HFFc6 (cell line): ENCODE results near the gene CCT3. TPM values are rescaled to one million over a fixed set of nuclear protein-coding genes. Genes with fewer than 3 reads are reported as not detected.
A peak's percentile ranks its signal among the peaks of the same experiment; 100 is the strongest.

ENCODE experiments used
- DNase-seq: peaks from one replicate; pipeline ENCODE4 v3.0.0-alpha.2; 2018
- H3K27ac Mint-ChIP-seq: 2 replicates; pipeline ENCODE4 v1.8.0; 2020; ENCODE audit warnings: mild to moderate bottlenecking, mixed read lengths
- H3K27me3 Mint-ChIP-seq: 2 replicates; pipeline ENCODE4 v1.8.0; 2021; ENCODE audit warnings: mild to moderate bottlenecking, moderate library complexity, mixed read lengths; ENCODE audit not compliant: insufficient read depth
- H3K36me3 Mint-ChIP-seq: 2 replicates; pipeline ENCODE4 v1.8.0; 2021; ENCODE audit warnings: low read depth, mixed read lengths
- H3K4me1 Mint-ChIP-seq: 2 replicates; pipeline ENCODE4 v1.8.0; 2020; ENCODE audit warnings: low read depth, mixed read lengths
- H3K4me3 Mint-ChIP-seq: 2 replicates; pipeline ENCODE4 v1.8.0; 2020; ENCODE audit warnings: mild to moderate bottlenecking, moderate library complexity, mixed read lengths
- H3K9me3 Mint-ChIP-seq: 2 replicates; pipeline ENCODE4 v1.8.0; 2020; ENCODE audit warnings: mild to moderate bottlenecking, mixed read lengths
- CTCF ChIP-seq: fragments of 200-600 bp; sonication (generic); IDR thresholded peaks from 2 replicates; pipeline ENCODE4 v1.5.0; 2021; ENCODE audit warnings: antibody characterized with exemption, mild to moderate bottlenecking
- total RNA-seq, 6 experiments: library from RNA; stranded (reverse); fragmentation: NEBNext Ultra II Directional; extraction: Animal tissue kit (Norgen Biotek cat#: 25700); gene quantifications; 2 replicates in 1 of 6; 3 replicates in 5 of 6; pipeline ENCODE4 v1.2.3, GENCODE V29; 2021

CCT3 gene
- total RNA-seq, 6 experiments from 2014 or later, result 306 to 382 (median 317) TPM

- H3K27ac Mint-ChIP-seq, result no peak overlapping the region
- H3K4me3 Mint-ChIP-seq, result no peak overlapping the region
- no peaks in the 10 kb centered on the region for H3K36me3 Mint-ChIP-seq
- peaks cover 9% of the 10 kb centered on the region; the same call in 1 of the 2 replicates for H3K27me3 Mint-ChIP-seq
- TF ChIP-seq CTCF, result peak; percentile 43
- H3K9me3 Mint-ChIP-seq, result no peaks in the 10 kb centered on the region
- DNase-seq, result peak; percentile 15
- H3K4me1 Mint-ChIP-seq, result peaks cover 15% of the 10 kb centered on the region
Measured at GRCh38 chr1:156379420-156380165, 41.5 kb upstream of the CCT3 start.

GRCh38 chr1:156378557-156378956 is 40.5 kb upstream of the CCT3 start:
- Mint-ChIP-seq H3K4me1 (peaks cover 15% of the 10 kb centered on the region), H3K27me3 (peaks cover 10% of the 10 kb centered on the region)

DNA sequence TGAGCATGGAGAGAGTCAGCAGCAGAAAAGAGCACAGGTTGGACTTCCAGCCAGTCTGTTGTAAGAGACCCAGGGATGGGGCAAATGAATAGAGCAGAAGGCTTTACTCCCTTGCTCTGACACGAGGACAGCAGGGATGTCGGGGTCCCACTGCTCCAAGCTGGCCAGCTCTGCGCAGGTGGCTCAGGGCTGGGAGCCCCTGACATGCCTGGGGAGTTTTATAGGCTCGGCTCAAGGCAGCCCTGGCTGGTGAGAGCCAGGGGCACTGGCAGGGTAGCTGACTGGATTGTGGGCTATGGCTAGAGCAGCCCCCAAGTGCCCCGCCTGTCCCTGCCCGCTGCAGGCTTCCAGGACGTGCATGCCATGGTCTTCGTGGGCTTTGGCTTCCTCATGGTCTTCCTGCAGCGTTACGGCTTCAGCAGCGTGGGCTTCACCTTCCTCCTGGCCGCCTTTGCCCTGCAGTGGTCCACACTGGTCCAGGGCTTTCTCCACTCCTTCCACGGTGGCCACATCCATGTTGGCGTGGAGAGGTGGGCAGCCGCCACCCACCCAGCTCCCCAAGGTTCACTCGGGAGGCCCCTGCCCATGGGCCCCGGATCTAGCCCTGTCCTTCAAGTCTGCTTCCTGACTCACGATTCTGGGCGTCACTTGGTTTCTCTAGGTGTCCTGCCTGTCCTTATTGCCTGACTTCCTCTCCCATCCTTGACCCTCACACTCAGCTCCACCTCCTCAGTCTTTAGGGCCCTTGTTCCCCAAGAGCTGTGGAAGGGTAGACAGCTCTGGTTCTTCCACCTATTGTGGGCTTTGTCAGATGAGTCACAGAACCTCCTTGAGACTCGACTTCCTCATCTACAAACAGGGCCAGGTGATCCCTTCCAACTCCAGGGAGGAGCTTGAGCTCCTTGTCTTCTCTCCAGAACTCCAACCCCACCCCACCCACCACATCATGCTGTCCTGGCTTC is 39.1 kb upstream of the CCT3 start:
- no peaks in the 10 kb centered on the region for H3K9me3 Mint-ChIP-seq
- peaks cover 17% of the 10 kb centered on the region for H3K4me1 Mint-ChIP-seq
- no peaks in the 10 kb centered on the region for H3K36me3 Mint-ChIP-seq
- no peak overlapping the region; the same call in 1 of the 2 replicates for H3K27ac Mint-ChIP-seq
- DNase-seq, result no peak
- no peak for TF ChIP-seq CTCF
- no peak overlapping the region for H3K4me3 Mint-ChIP-seq
- peaks cover 17% of the 10 kb centered on the region for H3K27me3 Mint-ChIP-seq

More at GRCh38 chr1:156378557-156378956, 40.5 kb upstream of the CCT3 start:
- Mint-ChIP-seq H3K4me3 (no peak overlapping the region), H3K27ac (no peak overlapping the region), H3K36me3 (no peaks in the 10 kb centered on the region), H3K9me3 (no peaks in the 10 kb centered on the region)
- no peak for TF ChIP-seq CTCF
- no peak for DNase-seq

GRCh38 chr1:156376146-156376545 is 38.1 kb upstream of the CCT3 start:
- Mint-ChIP-seq H3K4me1 (peaks cover 23% of the 10 kb centered on the region), H3K36me3 (no peaks in the 10 kb centered on the region), H3K4me3 (no peak overlapping the region), H3K27ac (no peak overlapping the region), H3K9me3 (no peaks in the 10 kb centered on the region), H3K27me3 (peaks cover 18% of the 10 kb centered on the region)
- peak; percentile 38 for TF ChIP-seq CTCF
- DNase-seq, result peak; percentile 13

GRCh38 chr1:156373546-156373945 is 35.5 kb upstream of the CCT3 start:
- no peaks in the 10 kb centered on the region for H3K9me3 Mint-ChIP-seq
- H3K4me3 Mint-ChIP-seq, result no peak overlapping the region
- no peak overlapping the region for H3K27ac Mint-ChIP-seq
- no peaks in the 10 kb centered on the region for H3K36me3 Mint-ChIP-seq
- peaks cover 25% of the 10 kb centered on the region for H3K27me3 Mint-ChIP-seq
- no peak for DNase-seq
- TF ChIP-seq CTCF, result no peak
- H3K4me1 Mint-ChIP-seq, result peaks cover 16% of the 10 kb centered on the region
